Measurements from ENCODE around the gene PAM.

The PAM gene

GRCh38 chr5:102895976-102896375, 140.9 kb downstream of the PAM start:
- no peak for TF ChIP-seq REST (IDR thresholded peaks at IDR 0.05; ENCODE audit: insufficient read depth in 1 of 2, low read depth in 2 of 2, low read length in 2 of 2)
- no peak for TF ChIP-seq FOXP2 (optimal IDR thresholded peaks at IDR 0.05; ENCODE audit: borderline replicate concordance, extremely low read depth, extremely low read length, insufficient read depth)
- no peak for TF ChIP-seq TAF1 (IDR thresholded peaks at IDR 0.05; ENCODE audit: borderline replicate concordance, insufficient read depth, low read length)
- TF ChIP-seq SIN3A (IDR thresholded peaks at IDR 0.05; ENCODE audit: borderline replicate concordance, insufficient read depth, low read length) = no peak
- no peak for TF ChIP-seq POLR2AphosphoS5 (IDR thresholded peaks at IDR 0.05; ENCODE audit: low read depth, low read length)

- TF ChIP-seq REST (IDR thresholded peaks at IDR 0.05; ENCODE audit: insufficient read depth in 1 of 2, low read depth in 2 of 2, low read length in 2 of 2) = no peak
- no peak for TF ChIP-seq FOXP2 (optimal IDR thresholded peaks at IDR 0.05; ENCODE audit: borderline replicate concordance, extremely low read depth, extremely low read length, insufficient read depth)
- TF ChIP-seq POLR2AphosphoS5 (IDR thresholded peaks at IDR 0.05; ENCODE audit: low read depth, low read length) = no peak
These were observed 146.5 kb downstream of the PAM start for GRCh38 chr5:102901424-102902134.

- TF ChIP-seq POLR2AphosphoS5 (IDR thresholded peaks at IDR 0.05; ENCODE audit: low read depth, low read length) (no peak), TAF1 (IDR thresholded peaks at IDR 0.05; ENCODE audit: borderline replicate concordance, insufficient read depth, low read length) (no peak), FOXP2 (optimal IDR thresholded peaks at IDR 0.05; ENCODE audit: borderline replicate concordance, extremely low read depth, extremely low read length, insufficient read depth) (no peak), SIN3A (IDR thresholded peaks at IDR 0.05; ENCODE audit: borderline replicate concordance, insufficient read depth, low read length) (no peak), REST (IDR thresholded peaks at IDR 0.05; ENCODE audit: insufficient read depth in 1 of 2, low read depth in 2 of 2, low read length in 2 of 2) (no peak)
These were observed 147.0 kb downstream of the PAM start for GRCh38 chr5:102902135-102902448.

GRCh38 chr5:102902647-102903046, 147.5 kb downstream of the PAM start:
- TF ChIP-seq POLR2AphosphoS5 (IDR thresholded peaks at IDR 0.05; ENCODE audit: low read depth, low read length) (no peak), TAF1 (IDR thresholded peaks at IDR 0.05; ENCODE audit: borderline replicate concordance, insufficient read depth, low read length) (no peak), SIN3A (IDR thresholded peaks at IDR 0.05; ENCODE audit: borderline replicate concordance, insufficient read depth, low read length) (no peak), FOXP2 (optimal IDR thresholded peaks at IDR 0.05; ENCODE audit: borderline replicate concordance, extremely low read depth, extremely low read length, insufficient read depth) (no peak), REST (IDR thresholded peaks at IDR 0.05; ENCODE audit: insufficient read depth in 1 of 2, low read depth in 2 of 2, low read length in 2 of 2) (no peak)

Measured in PFSK-1 (cell line).